Tibial artery (tissue), 4 donors: ENCODE results near the gene SLC35E1.
"Not testable (repeated sequence)": the region's sequence is repeated elsewhere in the genome, so short reads cannot be mapped to it uniquely, and the experiment has no call there.

ENCODE experiments used
- DNase-seq, 2 donors: peaks; one replicate each; pipeline ENCODE4 v3.0.0-alpha.2; 2019
- H3K27ac ChIP-seq, 2 donors: fragments of 200-600 bp; sonication (generic) in 1 of 2; 1 replicate in 1 of 2; 2 replicates in 1 of 2; pipeline ENCODE4 v1.5.1; 2018 to 2019; ENCODE audit warnings: mild to moderate bottlenecking in 1 of 2
- H3K27me3 ChIP-seq, 2 donors: fragments of 200-600 bp; sonication (generic) in 1 of 2; one replicate each; pipeline versions ENCODE4 v1.5.1 to v1.6.0; 2016 to 2019
- H3K36me3 ChIP-seq, 3 donors: fragments of 200-600 bp; sonication (generic) in 2 of 3; one replicate each; pipeline ENCODE4 v1.5.1; 2016 to 2019; ENCODE audit warnings: mild to moderate bottlenecking in 2 of 3
- H3K4me1 ChIP-seq, 4 donors: fragments of 200-600 bp; sonication (generic) in 2 of 4; 1 replicate in 3 of 4; 2 replicates in 1 of 4; pipeline ENCODE4 v1.5.1; 2016 to 2019
- H3K4me3 ChIP-seq, 2 donors: fragments of 200-600 bp; sonication (generic) in 1 of 2; 1 replicate in 1 of 2; 2 replicates in 1 of 2; pipeline ENCODE4 v1.5.1; 2018 to 2019; ENCODE audit warnings: mild to moderate bottlenecking in 2 of 2
- H3K9me3 ChIP-seq, 3 donors: fragments of 200-600 bp; sonication (generic) in 1 of 3; one replicate each; pipeline ENCODE4 v1.5.1; 2016 to 2019
- intact Hi-C: fragments of 100-400 bp; cut with DNase I; formaldehyde crosslinking; loops from one replicate; pipeline ENCODE4 v1.15.0; 2023; ENCODE audit warnings: low total_unique reads
- TF ChIP-seq, protein P1 (sequence below), 2 experiments: fragments of 200-600 bp in 1 of 2; fragments of 450-650 bp in 1 of 2; IDR thresholded peaks; one replicate each; pipeline ENCODE4 v1.5.1; 2017 to 2019; ENCODE audit warnings: antibody characterized with exemption in 2 of 2, mild to moderate bottlenecking in 1 of 2, moderate library complexity in 1 of 2

Gene SLC35E1

DNA sequence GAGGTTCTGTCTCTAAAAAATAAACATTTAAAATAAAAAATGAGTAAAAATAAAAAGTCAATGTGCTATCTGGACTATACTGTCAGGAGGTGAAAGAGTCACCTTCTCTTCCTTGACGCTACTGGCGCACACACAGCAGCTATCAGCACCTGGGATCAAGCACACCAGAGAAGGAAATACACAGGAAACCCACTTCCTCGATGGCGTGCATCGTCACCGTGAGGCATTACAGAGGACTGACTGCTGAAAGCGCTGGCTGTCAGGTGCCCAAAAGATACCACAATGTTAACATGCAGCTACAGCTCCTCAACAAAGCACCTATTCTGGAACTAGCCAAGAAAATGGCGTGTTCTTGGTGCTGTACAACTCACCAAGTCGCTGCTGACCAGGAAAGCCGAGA is 6.1 kb downstream of the SLC35E1 start:
- no peaks in the 10 kb centered on the region for H3K27me3 ChIP-seq
- H3K27ac ChIP-seq: no peak overlapping the region
- H3K4me1 ChIP-seq: peaks cover 0 to 16% (median 8%) of the 10 kb centered on the region in 4 donors
- intact Hi-C loops: no loop called here
- TF ChIP-seq, protein P1, sequence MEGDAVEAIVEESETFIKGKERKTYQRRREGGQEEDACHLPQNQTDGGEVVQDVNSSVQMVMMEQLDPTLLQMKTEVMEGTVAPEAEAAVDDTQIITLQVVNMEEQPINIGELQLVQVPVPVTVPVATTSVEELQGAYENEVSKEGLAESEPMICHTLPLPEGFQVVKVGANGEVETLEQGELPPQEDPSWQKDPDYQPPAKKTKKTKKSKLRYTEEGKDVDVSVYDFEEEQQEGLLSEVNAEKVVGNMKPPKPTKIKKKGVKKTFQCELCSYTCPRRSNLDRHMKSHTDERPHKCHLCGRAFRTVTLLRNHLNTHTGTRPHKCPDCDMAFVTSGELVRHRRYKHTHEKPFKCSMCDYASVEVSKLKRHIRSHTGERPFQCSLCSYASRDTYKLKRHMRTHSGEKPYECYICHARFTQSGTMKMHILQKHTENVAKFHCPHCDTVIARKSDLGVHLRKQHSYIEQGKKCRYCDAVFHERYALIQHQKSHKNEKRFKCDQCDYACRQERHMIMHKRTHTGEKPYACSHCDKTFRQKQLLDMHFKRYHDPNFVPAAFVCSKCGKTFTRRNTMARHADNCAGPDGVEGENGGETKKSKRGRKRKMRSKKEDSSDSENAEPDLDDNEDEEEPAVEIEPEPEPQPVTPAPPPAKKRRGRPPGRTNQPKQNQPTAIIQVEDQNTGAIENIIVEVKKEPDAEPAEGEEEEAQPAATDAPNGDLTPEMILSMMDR (IDR thresholded peaks at IDR 0.05): no peak
- H3K9me3 ChIP-seq: no peaks in the 10 kb centered on the region
- no peak for DNase-seq
- H3K36me3 ChIP-seq: peaks cover 27 to 75% (median 68%) of the 10 kb centered on the region in 3 donors
- no peak overlapping the region for H3K4me3 ChIP-seq

DNA sequence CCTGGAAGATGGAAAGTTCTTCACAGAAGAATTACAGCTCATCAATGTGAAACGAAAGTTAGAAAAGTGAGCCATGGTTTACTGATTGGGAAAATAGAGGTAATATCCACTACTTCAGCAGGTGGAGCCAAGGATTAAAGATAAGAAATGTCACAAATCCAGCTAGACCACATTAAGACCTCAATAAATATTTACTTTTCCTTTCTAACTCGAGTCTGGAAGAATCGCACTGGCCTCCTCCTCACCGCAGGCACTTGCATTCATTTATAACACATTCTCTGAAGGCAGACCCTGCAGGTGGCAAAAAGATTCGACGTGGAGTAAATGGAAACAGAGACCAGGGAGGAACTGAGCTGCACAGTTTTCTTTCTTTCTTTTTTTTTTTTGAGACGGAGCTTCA is 7.4 kb downstream of the SLC35E1 start:
- TF ChIP-seq, protein P1 (IDR thresholded peaks at IDR 0.05): no peak
- intact Hi-C loops: no loop called here
- Histone ChIP-seq H3K27me3 (no peaks in the 10 kb centered on the region), H3K9me3 (no peaks in the 10 kb centered on the region), H3K4me3 (no peak overlapping the region), H3K27ac (no peak overlapping the region), H3K4me1 (peaks cover 0 to 6% (median 2%) of the 10 kb centered on the region in 4 donors), H3K36me3 (peaks cover 33 to 82% (median 75%) of the 10 kb centered on the region in 3 donors)
- DNase-seq: no peak

DNA sequence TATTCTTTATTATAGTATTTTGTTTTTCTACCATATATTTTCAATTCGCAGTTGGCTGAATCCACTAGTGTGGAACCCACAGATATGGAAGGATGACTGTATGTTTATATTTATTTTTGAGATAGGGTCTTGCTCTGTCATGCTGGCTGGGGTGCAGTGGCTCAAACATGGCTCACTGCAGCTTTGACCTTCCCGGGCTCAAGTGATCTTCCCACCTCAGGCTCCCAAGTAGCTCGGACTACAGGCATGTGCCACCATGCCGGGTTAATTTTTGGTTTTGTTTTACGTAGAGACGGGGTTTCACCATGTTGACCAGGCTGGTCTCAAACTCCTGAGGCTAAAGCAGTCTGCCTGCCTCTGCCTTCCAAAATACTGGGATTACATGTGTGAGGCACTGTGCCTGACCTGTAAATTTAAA is 9.6 kb downstream of the SLC35E1 start:
- no peak overlapping the region for H3K4me3 ChIP-seq
- intact Hi-C loops: no loop called here
- no peak for DNase-seq
- no peaks in the 10 kb centered on the region for H3K9me3 ChIP-seq
- peaks cover 34 to 90% (median 77%) of the 10 kb centered on the region in 3 donors for H3K36me3 ChIP-seq
- no peaks in the 10 kb centered on the region for H3K27me3 ChIP-seq
- TF ChIP-seq, protein P1 (IDR thresholded peaks at IDR 0.05): no peak
- H3K27ac ChIP-seq: no peak overlapping the region
- no peaks in the 10 kb centered on the region for H3K4me1 ChIP-seq

DNA sequence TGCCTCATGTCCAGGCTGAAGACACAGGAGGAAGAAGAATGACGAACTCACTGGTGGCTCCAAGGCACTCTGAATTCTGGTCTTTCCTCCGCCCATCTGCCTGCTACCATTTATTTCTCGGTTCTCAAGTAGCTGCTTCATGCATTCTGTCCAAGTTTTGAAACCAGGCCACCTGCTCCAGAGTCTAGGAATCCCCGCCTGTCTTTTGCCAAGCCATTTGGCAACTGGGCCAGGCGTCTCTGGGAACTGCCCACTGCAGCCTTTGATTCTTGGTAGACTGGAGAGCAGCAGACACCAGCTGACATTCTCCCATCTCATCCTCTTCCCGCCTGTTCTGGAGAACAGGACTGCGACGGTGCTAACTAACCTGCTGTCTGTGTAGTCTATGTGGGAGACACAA is 10.8 kb downstream of the SLC35E1 start:
- intact Hi-C loops: no loop called here
- TF ChIP-seq, protein P1 (IDR thresholded peaks at IDR 0.05): no peak
- Histone ChIP-seq H3K36me3 (peaks cover 26 to 91% (median 65%) of the 10 kb centered on the region in 3 donors), H3K4me1 (no peaks in the 10 kb centered on the region), H3K27me3 (no peaks in the 10 kb centered on the region), H3K4me3 (no peak overlapping the region), H3K9me3 (no peaks in the 10 kb centered on the region), H3K27ac (no peak overlapping the region)
- no peak for DNase-seq

DNA sequence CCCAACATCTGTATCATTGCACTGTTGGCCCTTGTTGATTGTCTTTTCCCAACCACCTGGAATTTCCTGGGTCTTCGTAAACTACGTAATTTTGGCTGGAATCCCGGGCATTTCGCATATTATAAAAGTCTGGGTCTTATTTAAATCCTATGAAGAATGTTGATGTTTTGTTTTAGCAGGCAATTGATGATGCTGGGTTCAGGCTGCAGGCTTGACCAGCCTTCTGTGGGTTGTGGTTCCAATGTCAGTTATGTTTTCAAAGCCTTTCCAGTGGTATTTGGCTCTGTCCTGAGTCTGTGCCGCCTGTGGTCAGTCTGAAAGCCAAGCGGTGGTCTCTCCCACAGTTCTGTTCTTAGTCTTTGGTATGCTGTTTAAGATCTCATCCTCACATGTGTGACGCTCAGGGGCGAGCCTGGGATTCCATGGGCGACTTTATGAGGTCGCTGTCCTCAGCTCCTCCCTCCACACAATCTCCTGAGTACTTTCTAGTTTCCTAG is 12.4 kb downstream of the SLC35E1 start:
- TF ChIP-seq, protein P1 (IDR thresholded peaks at IDR 0.05): no peak
- H3K4me3 ChIP-seq: no peak overlapping the region
- no peaks in the 10 kb centered on the region for H3K4me1 ChIP-seq
- H3K9me3 ChIP-seq: no peaks in the 10 kb centered on the region
- H3K27ac ChIP-seq: no peak overlapping the region
- intact Hi-C loops: no loop called here
- DNase-seq: no peak
- peaks cover 25 to 91% (median 62%) of the 10 kb centered on the region in 3 donors for H3K36me3 ChIP-seq
- no peaks in the 10 kb centered on the region for H3K27me3 ChIP-seq

DNA sequence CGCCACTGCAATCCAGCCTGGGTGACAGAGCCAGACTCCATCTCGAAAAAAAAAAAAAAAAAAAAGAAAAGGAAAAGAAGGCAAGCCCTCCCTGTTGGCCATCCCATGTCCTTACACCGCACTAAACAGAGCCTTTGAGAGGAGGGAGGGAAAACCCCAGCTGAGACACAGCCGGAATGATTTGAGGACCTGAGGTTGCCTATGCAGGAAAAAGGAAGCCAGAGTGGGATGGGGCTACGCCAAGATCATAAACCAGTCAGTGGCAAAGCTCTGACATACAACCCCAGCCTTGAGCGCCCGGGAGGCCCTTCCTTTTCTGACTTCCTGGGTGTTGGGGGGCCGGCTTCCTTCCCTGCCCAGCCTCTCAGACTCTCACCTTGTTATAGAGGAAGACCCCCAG is 17.4 kb downstream of the SLC35E1 start:
- Histone ChIP-seq H3K27ac (no peak overlapping the region), H3K4me3 (no peak overlapping the region), H3K36me3 (peaks cover 26 to 98% (median 52%) of the 10 kb centered on the region in 3 donors), H3K4me1 (no peaks in the 10 kb centered on the region), H3K27me3 (no peaks in the 10 kb centered on the region), H3K9me3 (no peaks in the 10 kb centered on the region)
- intact Hi-C loops: no loop called here
- TF ChIP-seq, protein P1 (IDR thresholded peaks at IDR 0.05): no peak
- DNase-seq: no peak

DNA sequence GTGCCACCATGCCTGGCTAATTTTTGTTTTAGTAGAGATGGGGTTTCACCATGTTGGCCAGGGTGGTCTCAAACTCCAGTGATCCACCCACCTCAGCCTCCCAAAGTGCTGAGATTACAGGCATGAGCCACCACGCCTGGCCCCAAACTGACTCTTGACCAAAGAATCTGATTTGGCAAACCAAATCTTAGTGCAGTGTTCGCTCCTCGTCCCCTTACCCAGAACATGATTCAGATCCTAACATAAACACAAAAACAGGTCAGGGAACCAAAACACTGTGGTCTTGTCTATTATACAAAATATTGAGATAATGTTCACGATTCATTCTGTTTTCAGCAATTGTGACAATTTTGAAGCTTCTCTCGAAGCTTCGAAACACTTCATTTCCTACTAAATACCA is 20.3 kb downstream of the SLC35E1 start:
- DNase-seq, H3K4me1 ChIP-seq, H3K4me3 ChIP-seq, intact Hi-C loops, H3K9me3 ChIP-seq, H3K27me3 ChIP-seq, H3K27ac ChIP-seq: not testable (repeated sequence)
- H3K36me3 ChIP-seq: peaks cover 24 to 71% (median 43%) of the 10 kb centered on the region in 3 donors
